GM19372 (cell line): ENCODE results near the gene GTF2IRD1.
"Not testable (repeated sequence)": the region's sequence is repeated elsewhere in the genome, so short reads cannot be mapped to it uniquely, and the experiment has no call there.

Source experiments
- ATAC-seq: cut with Tn5 transposase; IDR thresholded peaks from one replicate; pipeline ENCODE4 v1.9.1; 2021; ENCODE audit warnings: mild to moderate bottlenecking, low read depth, moderate library complexity; ENCODE audit not compliant: unreplicated experiment

GTF2IRD1 gene, protein sequence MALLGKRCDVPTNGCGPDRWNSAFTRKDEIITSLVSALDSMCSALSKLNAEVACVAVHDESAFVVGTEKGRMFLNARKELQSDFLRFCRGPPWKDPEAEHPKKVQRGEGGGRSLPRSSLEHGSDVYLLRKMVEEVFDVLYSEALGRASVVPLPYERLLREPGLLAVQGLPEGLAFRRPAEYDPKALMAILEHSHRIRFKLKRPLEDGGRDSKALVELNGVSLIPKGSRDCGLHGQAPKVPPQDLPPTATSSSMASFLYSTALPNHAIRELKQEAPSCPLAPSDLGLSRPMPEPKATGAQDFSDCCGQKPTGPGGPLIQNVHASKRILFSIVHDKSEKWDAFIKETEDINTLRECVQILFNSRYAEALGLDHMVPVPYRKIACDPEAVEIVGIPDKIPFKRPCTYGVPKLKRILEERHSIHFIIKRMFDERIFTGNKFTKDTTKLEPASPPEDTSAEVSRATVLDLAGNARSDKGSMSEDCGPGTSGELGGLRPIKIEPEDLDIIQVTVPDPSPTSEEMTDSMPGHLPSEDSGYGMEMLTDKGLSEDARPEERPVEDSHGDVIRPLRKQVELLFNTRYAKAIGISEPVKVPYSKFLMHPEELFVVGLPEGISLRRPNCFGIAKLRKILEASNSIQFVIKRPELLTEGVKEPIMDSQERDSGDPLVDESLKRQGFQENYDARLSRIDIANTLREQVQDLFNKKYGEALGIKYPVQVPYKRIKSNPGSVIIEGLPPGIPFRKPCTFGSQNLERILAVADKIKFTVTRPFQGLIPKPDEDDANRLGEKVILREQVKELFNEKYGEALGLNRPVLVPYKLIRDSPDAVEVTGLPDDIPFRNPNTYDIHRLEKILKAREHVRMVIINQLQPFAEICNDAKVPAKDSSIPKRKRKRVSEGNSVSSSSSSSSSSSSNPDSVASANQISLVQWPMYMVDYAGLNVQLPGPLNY

GRCh38 chr7:74453322-74454011 lies at the start of gene GTF2IRD1:
Gene GTF2IRD1, plus strand, starts transcription at chr7:74453906. Its CDS starts 54,175 bp downstream, at chr7:74508081.
- no peak for ATAC-seq

- ATAC-seq, result no peak
Measured at GRCh38 chr7:74404388-74404700, 49.4 kb upstream of the GTF2IRD1 start.

DNA sequence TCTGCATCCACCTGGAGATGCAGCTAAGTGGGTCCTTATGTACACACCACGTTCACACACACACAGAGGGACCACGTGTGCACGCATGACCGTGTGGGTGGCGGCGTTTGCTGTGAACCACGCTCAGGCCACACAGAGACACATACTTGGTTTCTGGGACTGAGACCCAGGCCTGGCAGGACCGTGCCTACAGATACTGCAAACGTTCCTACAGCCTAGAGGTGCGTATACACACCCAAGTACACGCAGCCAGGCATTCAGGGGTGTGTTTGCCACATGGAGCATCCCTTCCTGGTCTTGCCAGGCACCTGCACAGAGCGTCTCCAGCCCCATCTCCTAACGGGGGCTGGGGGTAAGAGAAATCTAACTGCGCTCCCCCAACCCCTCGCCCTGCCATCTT lies 49.0 kb upstream of the GTF2IRD1 start:
- ATAC-seq, result no peak

GRCh38 chr7:74405191-74405898 lies 48.4 kb upstream of the GTF2IRD1 start:
- ATAC-seq, result no peak

DNA sequence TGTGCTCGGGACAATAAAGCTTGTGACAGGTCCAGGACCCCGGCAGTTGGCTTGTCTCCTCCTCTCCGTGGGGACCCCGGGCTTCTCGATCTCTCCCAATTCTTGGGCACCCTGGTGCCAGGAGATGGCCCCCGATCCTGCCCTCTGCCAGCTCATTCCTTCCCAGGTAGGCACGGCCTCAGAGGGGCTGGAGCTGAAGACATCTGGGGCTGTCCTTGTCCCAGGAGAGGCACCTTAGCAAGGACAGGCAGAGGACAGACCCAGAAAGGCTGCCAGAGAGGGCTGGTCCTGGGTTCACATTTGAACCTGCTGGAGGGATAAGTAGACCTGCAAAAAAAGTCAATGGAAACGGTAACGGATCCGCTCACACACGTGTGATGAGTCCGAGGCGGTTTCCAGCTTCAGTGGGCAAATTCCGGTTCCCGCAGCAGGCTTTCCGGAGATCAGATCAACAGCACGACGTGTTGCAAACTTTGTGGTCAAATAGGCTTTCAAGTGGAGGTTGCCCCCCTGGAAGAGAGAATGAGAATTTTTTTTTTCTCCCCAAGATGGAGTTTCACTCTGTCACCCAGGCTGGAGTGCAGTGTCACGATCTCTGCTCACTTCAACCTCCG lies 47.7 kb upstream of the GTF2IRD1 start:
- ATAC-seq, result no peak

GRCh38 chr7:74407958-74408357 lies 45.7 kb upstream of the GTF2IRD1 start:
- no peak for ATAC-seq

GRCh38 chr7:74409571-74409970 lies 44.1 kb upstream of the GTF2IRD1 start:
- no peak for ATAC-seq

DNA sequence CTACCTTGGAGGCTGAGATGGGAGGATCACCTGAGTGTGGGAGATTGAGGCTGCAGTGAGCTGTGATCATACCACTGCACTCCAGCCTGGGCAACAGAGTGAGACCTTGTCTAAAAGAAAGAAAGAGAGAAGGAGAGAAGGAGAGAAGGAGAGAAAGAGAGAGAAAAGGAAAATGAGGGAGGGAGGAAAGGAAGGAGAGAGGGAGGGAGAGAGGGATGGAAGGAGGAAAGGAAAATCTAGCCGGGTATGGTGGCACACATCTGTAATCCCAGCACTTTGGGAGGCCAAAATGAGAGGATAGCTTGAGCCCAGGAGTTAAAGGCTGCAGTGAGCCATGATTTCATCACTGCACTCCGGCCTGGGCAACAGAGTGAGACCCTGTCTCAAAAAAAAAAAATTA lies 42.9 kb upstream of the GTF2IRD1 start:
- no peak for ATAC-seq

- ATAC-seq, result not testable (repeated sequence)
Measured at GRCh38 chr7:74411571-74411970, 42.1 kb upstream of the GTF2IRD1 start.

DNA sequence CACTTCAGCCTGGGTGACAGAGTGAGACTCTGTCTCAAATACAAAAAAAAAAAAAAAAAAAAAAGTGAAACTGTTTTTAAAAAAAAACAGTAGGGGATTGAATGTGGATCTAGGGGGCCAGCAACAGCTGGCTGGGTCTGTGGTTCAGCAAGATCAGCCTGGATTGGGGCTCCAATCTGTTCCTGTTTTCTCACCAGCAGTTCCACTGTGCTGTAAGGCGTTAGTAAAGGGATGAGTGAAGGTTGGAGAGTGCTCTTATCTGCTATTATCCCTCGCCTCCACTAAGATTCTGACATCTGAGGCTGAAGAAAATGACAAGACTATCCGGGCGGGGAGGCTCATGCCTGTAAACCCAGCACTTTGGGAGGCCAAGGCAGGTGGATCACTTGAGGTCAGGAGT lies 41.6 kb upstream of the GTF2IRD1 start:
- ATAC-seq, result no peak

DNA sequence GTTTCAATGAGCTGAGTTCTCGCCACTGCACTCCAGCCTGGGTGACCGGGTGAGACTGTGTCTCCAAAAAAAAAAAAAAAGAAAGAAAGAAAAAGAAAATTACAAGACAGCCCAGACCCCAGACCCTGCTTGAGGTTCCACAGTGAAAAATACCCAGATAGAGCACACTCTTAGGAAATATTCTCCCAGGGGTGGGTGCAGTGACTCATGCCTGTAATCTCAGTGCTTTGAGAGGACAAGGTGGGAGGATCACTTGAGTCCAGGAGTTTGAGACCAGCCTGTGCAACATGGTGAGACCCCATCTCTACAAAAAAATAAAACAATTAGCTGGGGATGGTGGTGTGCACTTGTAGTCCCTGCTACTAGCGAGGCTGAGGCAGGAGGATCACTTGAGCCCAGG lies 41.1 kb upstream of the GTF2IRD1 start:
- no peak for ATAC-seq

DNA sequence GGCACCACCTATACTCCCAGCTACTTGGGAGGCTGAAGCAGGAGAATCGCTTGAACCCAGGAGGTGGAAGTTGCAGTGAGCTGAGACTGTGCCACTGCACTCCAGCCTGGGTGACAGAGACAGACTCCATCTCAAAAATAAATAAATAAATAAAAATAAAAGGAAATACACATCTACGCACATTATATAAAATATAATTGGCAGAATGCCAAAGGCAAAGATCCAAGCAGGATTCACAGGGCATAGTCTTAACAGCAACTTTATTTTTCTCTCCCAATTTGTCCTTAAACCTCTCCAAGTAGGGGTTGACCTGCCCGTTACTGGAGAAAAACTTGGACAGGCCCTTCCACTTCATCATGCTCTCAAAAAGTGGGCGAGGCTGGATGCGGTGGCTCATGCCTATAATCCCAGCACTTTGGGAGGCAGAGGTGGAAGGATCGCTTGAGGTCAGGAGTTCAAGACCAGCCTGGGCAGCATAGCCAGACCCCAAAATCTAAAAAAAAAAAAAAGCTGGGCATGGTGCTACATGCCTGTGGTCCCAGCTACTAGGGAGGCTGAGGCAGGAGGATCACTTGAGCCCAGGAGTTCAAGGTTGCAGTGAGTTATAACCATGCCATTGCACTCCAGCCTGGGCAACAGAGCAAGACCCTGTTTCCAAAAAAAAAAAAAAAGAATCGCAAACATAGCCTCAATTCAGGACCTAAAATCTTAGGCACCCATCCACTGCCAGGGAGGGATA lies 38.9 kb upstream of the GTF2IRD1 start:
- ATAC-seq, result not testable (repeated sequence)

- no peak for ATAC-seq
Measured at GRCh38 chr7:74417419-74417971, 36.2 kb upstream of the GTF2IRD1 start.

- ATAC-seq, result no peak
Measured at GRCh38 chr7:74418076-74418475, 35.6 kb upstream of the GTF2IRD1 start.

DNA sequence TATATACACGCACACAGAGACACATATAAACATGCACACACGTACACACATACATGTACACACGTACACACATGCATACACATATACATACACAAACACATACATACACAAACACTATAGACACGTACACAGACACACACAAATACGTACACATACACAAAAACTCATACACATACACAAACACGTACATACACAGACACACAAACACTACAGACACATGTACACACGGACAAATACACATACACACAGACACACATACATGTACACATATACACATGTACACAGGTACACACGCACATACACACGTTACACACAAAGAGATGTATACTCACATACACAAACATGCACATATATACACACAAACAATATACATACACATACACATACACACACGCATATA lies 35.2 kb upstream of the GTF2IRD1 start:
- ATAC-seq, result no peak

GRCh38 chr7:74419232-74419631 lies 34.5 kb upstream of the GTF2IRD1 start:
- ATAC-seq, result not testable (repeated sequence)

- ATAC-seq, result no peak
Measured at GRCh38 chr7:74420006-74420405, 33.7 kb upstream of the GTF2IRD1 start.

GRCh38 chr7:74424291-74424880 lies 29.3 kb upstream of the GTF2IRD1 start:
- ATAC-seq, result no peak

GRCh38 chr7:74428023-74428422 lies 25.7 kb upstream of the GTF2IRD1 start:
- ATAC-seq, result no peak
